Chondrocyte (in vitro differentiated cells): ENCODE measurements around the gene SLC22A12. TPM values are rescaled to one million over a fixed set of nuclear protein-coding genes. Genes with fewer than 3 reads are reported as not detected.

ENCODE experiments used
- DNase-seq: peaks from one replicate; pipeline ENCODE4 v3.0.0; 2021; ENCODE audit warnings: mixed read lengths, low spot score
- H3K27ac Mint-ChIP-seq: one replicate; pipeline ENCODE4 v1.8.0; 2021; ENCODE audit warnings: mild to moderate bottlenecking, moderate library complexity, mixed read lengths; ENCODE audit not compliant: unreplicated experiment
- H3K27me3 Mint-ChIP-seq: 2 replicates; pipeline ENCODE4 v1.8.0; 2021; ENCODE audit warnings: low read depth, mixed read lengths
- H3K36me3 Mint-ChIP-seq: 2 replicates; pipeline ENCODE4 v1.8.0; 2021; ENCODE audit warnings: low read depth, mixed read lengths
- H3K4me1 Mint-ChIP-seq: 2 replicates; pipeline ENCODE4 v1.8.0; 2021; ENCODE audit warnings: low read depth, mild to moderate bottlenecking, mixed read lengths
- H3K4me3 Mint-ChIP-seq: one replicate; pipeline ENCODE4 v1.8.0; 2021; ENCODE audit warnings: mild to moderate bottlenecking, moderate library complexity, mixed read lengths; ENCODE audit not compliant: unreplicated experiment
- H3K9me3 Mint-ChIP-seq: 2 replicates; pipeline ENCODE4 v1.8.0; 2021; ENCODE audit warnings: low read depth, mixed read lengths
- CTCF ChIP-seq: fragments of 200-600 bp; sonication (generic); IDR thresholded peaks from 2 replicates; pipeline ENCODE4 v1.5.0; 2021; ENCODE audit warnings: antibody characterized with exemption, mild to moderate bottlenecking, moderate library complexity
- total RNA-seq: library from RNA; stranded (reverse); gene quantifications from 3 replicates; pipeline ENCODE4 v1.2.1, GENCODE V29; 2021

Gene SLC22A12
- total RNA-seq, 1 donor from 2014 or later = not detected

DNA sequence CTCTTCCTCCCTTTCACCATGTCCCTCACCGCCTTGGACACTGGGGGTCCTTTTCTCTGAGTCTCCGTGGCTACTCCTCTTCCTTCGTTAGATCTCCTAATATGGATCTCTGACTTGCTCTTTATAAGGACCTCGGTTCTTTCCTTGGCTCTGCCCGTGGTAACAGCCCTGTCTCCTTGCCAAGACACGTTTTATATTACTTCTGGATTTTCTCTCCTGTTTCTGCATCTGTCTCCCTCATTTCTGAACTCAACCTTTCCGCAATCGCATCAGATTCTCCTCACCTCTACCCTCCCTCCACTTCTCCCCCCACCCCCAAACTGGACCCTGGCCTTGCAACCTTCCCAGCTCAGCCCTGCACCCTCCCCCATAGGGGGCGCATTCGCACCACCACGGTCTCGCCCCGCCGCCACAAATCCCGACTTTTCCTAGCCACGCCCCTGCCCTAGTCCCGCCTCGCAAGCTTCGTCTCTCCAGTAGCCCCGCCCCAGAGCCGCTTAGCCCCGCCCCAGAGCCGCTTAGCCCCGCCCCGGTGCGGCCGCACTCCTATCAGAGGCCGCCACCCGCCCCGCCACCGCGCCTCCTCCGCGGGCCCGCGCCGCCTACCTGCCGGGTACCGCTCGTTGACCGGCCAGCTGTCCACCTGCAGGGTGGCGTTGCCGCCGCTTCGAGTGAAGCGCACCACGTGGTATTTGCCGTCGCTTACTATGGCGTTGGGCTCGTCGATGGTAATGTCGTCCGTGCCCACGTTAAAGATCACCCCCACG is 39.0 kb downstream of the SLC22A12 start:
- Mint-ChIP-seq H3K27ac (no peak overlapping the region), H3K4me1 (no peaks in the 10 kb centered on the region), H3K27me3 (peaks cover 26% of the 10 kb centered on the region), H3K36me3 (peaks cover 3% of the 10 kb centered on the region), H3K9me3 (no peaks in the 10 kb centered on the region), H3K4me3 (no peak overlapping the region)
- DNase-seq = no peak
- no peak for TF ChIP-seq CTCF

DNA sequence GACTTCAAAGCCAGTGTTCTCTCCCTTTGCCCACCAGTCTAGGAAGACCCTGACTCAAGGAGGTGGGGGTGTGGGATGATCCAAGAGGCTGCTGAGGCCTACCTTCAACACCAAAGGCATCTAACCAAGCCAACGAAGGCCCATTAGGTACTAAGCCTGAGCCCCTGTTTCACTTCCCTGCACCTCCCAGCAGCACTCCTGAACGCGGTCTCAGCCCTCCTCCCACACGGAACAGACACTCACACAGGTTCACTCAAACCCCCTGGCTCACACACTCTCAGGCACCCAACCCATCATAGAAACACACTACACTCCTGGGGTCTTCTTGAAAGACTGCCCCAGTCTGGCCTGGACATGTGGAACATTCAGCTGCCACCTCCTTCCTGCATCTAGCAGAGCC is 40.7 kb downstream of the SLC22A12 start:
- Mint-ChIP-seq H3K27ac (no peak overlapping the region), H3K36me3 (peaks cover 4% of the 10 kb centered on the region), H3K9me3 (no peaks in the 10 kb centered on the region), H3K4me3 (no peak overlapping the region), H3K27me3 (peaks cover 28% of the 10 kb centered on the region), H3K4me1 (no peaks in the 10 kb centered on the region)
- no peak for DNase-seq
- no peak for TF ChIP-seq CTCF

DNA sequence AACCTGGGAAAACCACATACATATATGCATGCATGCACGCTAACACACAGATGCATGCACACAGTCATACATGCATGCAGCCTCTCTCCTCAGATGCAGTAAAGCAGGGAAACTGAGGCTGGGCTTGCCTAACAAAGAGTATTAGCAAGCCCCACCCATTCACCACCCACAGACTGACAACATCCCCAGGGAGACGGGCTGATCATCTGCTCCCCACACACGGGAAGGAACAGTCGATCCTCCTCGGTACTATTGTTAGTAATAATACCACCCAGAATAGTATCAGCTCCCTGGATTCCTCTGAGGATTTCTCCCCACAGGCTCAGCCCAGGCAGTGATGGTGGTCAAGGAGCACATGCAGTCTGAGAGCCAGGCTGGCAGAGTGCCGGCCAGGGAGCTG is 41.2 kb downstream of the SLC22A12 start:
- DNase-seq = no peak
- no peaks in the 10 kb centered on the region for H3K4me1 Mint-ChIP-seq
- peaks cover 4% of the 10 kb centered on the region for H3K36me3 Mint-ChIP-seq
- H3K27ac Mint-ChIP-seq = no peak overlapping the region
- no peak for TF ChIP-seq CTCF
- H3K27me3 Mint-ChIP-seq = peaks cover 28% of the 10 kb centered on the region
- H3K4me3 Mint-ChIP-seq = no peak overlapping the region
- no peaks in the 10 kb centered on the region for H3K9me3 Mint-ChIP-seq

DNA sequence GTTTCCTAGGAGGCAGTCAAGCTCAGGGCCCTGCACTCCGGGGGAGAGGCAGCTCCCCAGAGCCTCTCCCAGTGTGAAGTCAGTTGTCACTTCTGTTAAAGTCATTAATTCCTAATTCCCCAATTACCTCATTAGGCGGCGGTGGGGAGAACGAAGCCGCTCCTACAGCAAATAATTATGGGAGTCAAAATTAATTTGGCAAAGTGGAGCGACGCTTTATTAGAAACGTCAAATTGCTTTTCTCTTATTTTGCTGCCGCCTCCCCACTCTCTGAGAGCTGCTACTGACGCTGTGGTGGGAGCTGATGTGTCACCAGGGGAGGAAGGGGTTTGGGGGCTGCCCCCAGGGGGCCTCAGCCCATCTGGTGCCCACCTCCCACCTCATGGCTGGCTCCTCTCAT is 41.6 kb downstream of the SLC22A12 start:
- peaks cover 28% of the 10 kb centered on the region for H3K27me3 Mint-ChIP-seq
- H3K9me3 Mint-ChIP-seq = no peaks in the 10 kb centered on the region
- peaks cover 4% of the 10 kb centered on the region for H3K36me3 Mint-ChIP-seq
- peaks cover 2% of the 10 kb centered on the region for H3K4me1 Mint-ChIP-seq
- H3K4me3 Mint-ChIP-seq = no peak overlapping the region
- DNase-seq = no peak
- H3K27ac Mint-ChIP-seq = no peak overlapping the region
- no peak for TF ChIP-seq CTCF

DNA sequence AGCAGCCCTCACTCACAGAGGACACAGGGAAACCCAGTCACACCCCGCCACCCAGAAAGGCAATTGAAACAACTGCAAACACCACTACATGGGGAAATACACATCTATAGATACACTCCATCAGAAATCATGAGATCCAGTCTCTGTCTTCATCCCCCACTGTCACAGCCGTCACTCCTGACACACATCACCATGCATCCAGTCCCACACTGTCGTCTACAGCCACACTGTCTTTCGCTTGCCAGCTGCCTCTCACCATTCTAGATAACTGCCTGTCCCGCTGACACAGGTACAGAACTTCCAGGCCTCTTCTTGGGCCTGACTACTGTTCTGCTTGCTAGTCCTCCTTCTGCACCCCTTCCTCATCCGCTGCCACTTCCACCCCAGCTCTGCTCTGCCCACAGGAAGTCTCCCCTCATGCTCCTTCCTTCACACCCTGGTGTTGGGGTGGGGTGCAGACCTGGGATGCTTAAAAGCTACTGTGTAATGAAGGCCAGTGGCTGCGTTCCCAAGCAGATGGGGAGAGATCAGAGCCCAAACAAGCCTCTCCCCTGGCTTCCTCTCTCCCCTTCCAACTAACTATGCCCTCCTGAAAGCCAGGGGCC is 42.6 kb downstream of the SLC22A12 start:
- peaks cover 4% of the 10 kb centered on the region for H3K4me1 Mint-ChIP-seq
- peaks cover 4% of the 10 kb centered on the region for H3K36me3 Mint-ChIP-seq
- H3K4me3 Mint-ChIP-seq = no peak overlapping the region
- H3K27ac Mint-ChIP-seq = no peak overlapping the region
- DNase-seq = no peak
- H3K27me3 Mint-ChIP-seq = peaks cover 30% of the 10 kb centered on the region
- H3K9me3 Mint-ChIP-seq = no peaks in the 10 kb centered on the region
- TF ChIP-seq CTCF = no peak
